Neuronal stem cell (in vitro differentiated cells): Measurements from ENCODE around the gene RASA3.

Experiments
- DNase-seq: peaks from one replicate; pipeline ENCODE4 v3.0.0-alpha.2; 2013; ENCODE audit warnings: low spot score
- H2AFZ ChIP-seq: one replicate; pipeline ENCODE4 v1.6.1; 2013; ENCODE audit warnings: mild to moderate bottlenecking, low read length, inconsistent platforms
- H2AK5ac ChIP-seq: 2 replicates; pipeline ENCODE4 v1.6.1; 2013; ENCODE audit warnings: low read depth, mild to moderate bottlenecking, inconsistent platforms, low read length, moderate library complexity, mixed read lengths
- H2BK120ac ChIP-seq: 2 replicates; pipeline ENCODE4 v1.6.1; 2013; ENCODE audit warnings: low read depth, mild to moderate bottlenecking, inconsistent platforms, low read length, moderate library complexity, mixed read lengths
- H2BK12ac ChIP-seq: one replicate; pipeline ENCODE4 v1.6.1; 2013; ENCODE audit warnings: low read length, inconsistent platforms
- H2BK15ac ChIP-seq: 2 replicates; pipeline ENCODE4 v1.6.1; 2013; ENCODE audit warnings: mild to moderate bottlenecking, low read length, inconsistent platforms, mixed read lengths
- H2BK5ac ChIP-seq: one replicate; pipeline ENCODE4 v1.6.1; 2013; ENCODE audit warnings: inconsistent platforms, mild to moderate bottlenecking, low read length, moderate library complexity
- H3K14ac ChIP-seq: one replicate; pipeline ENCODE4 v1.6.1; 2013; ENCODE audit warnings: low read length, inconsistent platforms
- H3K18ac ChIP-seq: 2 replicates; pipeline ENCODE4 v1.6.1; 2013; ENCODE audit warnings: low read length, inconsistent platforms
- H3K23ac ChIP-seq: 2 replicates; pipeline ENCODE4 v1.6.1; 2013; ENCODE audit warnings: low read depth, mild to moderate bottlenecking, mixed read lengths, low read length, inconsistent platforms; ENCODE audit not compliant: poor library complexity
- H3K27ac ChIP-seq: replicated peaks from 3 replicates; pipeline ENCODE4 v1.5.1; 2013; ENCODE audit warnings: low read length, inconsistent platforms
- H3K27me3 ChIP-seq, 3 experiments: 2 replicates each; pipeline ENCODE4 v1.6.1; 2013; ENCODE audit warnings: low read length in 3 of 3, mild to moderate bottlenecking in 2 of 3, inconsistent platforms in 1 of 3, low read depth in 1 of 3, mixed read lengths in 1 of 3, moderate library complexity in 1 of 3; ENCODE audit not compliant: control insufficient read depth in 3 of 3, insufficient read depth in 3 of 3
- H3K36me3 ChIP-seq, 2 donors: replicated peaks in 1 of 2; 2 replicates each; pipeline ENCODE4 v1.6.1; 2013; ENCODE audit warnings: low read length in 2 of 2; ENCODE audit not compliant: control insufficient read depth in 2 of 2, insufficient read depth in 2 of 2
- H3K4ac ChIP-seq: 2 replicates; pipeline ENCODE4 v1.6.1; 2013; ENCODE audit warnings: inconsistent platforms, mild to moderate bottlenecking, low read length, moderate library complexity
- H3K4me1 ChIP-seq, 2 donors: 1 replicate in 1 of 2; 2 replicates in 1 of 2; pipeline ENCODE4 v1.6.1; 2013; ENCODE audit warnings: low read length in 2 of 2, low read depth in 1 of 2; ENCODE audit not compliant: control insufficient read depth in 2 of 2, insufficient read depth in 1 of 2
- H3K4me2 ChIP-seq: one replicate; pipeline ENCODE4 v1.6.1; 2013; ENCODE audit warnings: mild to moderate bottlenecking, low read length, inconsistent platforms; ENCODE audit not compliant: insufficient read depth, poor library complexity, severe bottlenecking
- H3K4me3 ChIP-seq, 2 donors: 2 replicates each; pipeline ENCODE4 v1.5.1; 2013; ENCODE audit warnings: low read length in 2 of 2, mild to moderate bottlenecking in 2 of 2, inconsistent platforms in 1 of 2, moderate library complexity in 1 of 2
- H3K79me1 ChIP-seq: one replicate; pipeline ENCODE4 v1.6.1; 2013; ENCODE audit warnings: low read depth, mild to moderate bottlenecking, inconsistent platforms, low read length, moderate library complexity
- H3K9ac ChIP-seq: one replicate; pipeline ENCODE4 v1.6.1; 2013; ENCODE audit warnings: mild to moderate bottlenecking, low read depth, low read length, inconsistent platforms; ENCODE audit not compliant: poor library complexity
- H3K9me3 ChIP-seq, 2 donors: replicated peaks in 1 of 2; 2 replicates each; pipeline versions ENCODE3 to v1.6.1; 2013; ENCODE audit warnings: low read length in 2 of 2, mild to moderate bottlenecking in 2 of 2, inconsistent platforms in 1 of 2, low read depth in 1 of 2, mixed read lengths in 1 of 2, moderate library complexity in 1 of 2; ENCODE audit not compliant: control insufficient read depth in 2 of 2, insufficient read depth in 1 of 2
- H4K8ac ChIP-seq: one replicate; pipeline ENCODE4 v1.6.1; 2013; ENCODE audit warnings: low read depth, mild to moderate bottlenecking, inconsistent platforms, low read length, moderate library complexity
- H4K91ac ChIP-seq: one replicate; pipeline ENCODE4 v1.6.1; 2013; ENCODE audit warnings: low read length, low read depth, mild to moderate bottlenecking, inconsistent platforms; ENCODE audit not compliant: poor library complexity
- WGBS, 2 donors: extraction: QIAGEN DNeasy Blood & Tissue Kit; methylation state at CpG; one replicate each; pipeline ENCODE4 v1.1.7; 2013; ENCODE audit warnings: missing lambda C conversion rate in 2 of 2, mixed read lengths in 1 of 2; ENCODE audit not compliant: insufficient read length in 2 of 2, insufficient replicate concordance in 1 of 2; ENCODE audit errors: extremely low coverage in 2 of 2; 5-methylcytosine and 5-hydroxymethylcytosine counted together

Gene RASA3

GRCh38 chr13:114095486-114095885 is 36.9 kb downstream of the RASA3 start:
- Histone ChIP-seq H3K27me3 (no peaks in the 10 kb centered on the region), H2BK5ac (no peak overlapping the region), H3K4ac (no peak overlapping the region), H3K4me3 (peak overlapping the region in 1 of 2 donors; percentile 11), H2AFZ (no peak overlapping the region), H3K9ac (no peak overlapping the region), H2BK120ac (no peak overlapping the region), H3K36me3 (no peaks in the 10 kb centered on the region), H3K14ac (no peak overlapping the region), H2BK15ac (no peak overlapping the region), H2AK5ac (no peak overlapping the region), H3K27ac (no peak overlapping the region), H3K4me2 (no peak overlapping the region), H4K8ac (no peak overlapping the region), H3K79me1 (peaks cover 8% of the 10 kb centered on the region), H3K18ac (no peak overlapping the region), H3K23ac (no peak overlapping the region), H2BK12ac (no peak overlapping the region), H4K91ac (no peak overlapping the region), H3K4me1 (peaks cover 18 to 20% of the 10 kb centered on the region in 2 donors), H3K9me3 (peaks cover 1 to 29% of the 10 kb centered on the region in 2 donors)
- WGBS, 2 donors, result no CpG with 5 or more reads among the region's 4 CpGs
- no peak for DNase-seq

DNA sequence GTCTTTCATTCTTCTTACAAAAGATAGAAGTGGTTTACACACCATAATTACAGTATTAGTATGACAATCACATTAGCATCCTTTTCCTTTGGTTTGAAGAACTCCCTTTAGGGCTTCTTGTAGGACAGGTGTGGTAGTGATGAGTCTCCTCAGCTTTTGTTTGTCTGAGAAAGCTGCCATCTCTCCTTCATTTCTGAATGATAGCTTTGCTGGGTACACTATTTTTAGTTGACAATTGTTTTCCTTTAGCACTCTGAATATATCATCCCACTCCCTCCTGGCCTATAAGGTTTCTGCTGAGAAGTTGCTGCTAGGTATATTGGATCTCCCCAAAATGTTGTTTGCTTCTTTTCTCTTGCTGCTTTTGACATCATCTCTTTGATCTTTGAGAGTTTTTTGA is 39.3 kb downstream of the RASA3 start:
- Histone ChIP-seq H3K4ac (no peak overlapping the region), H3K14ac (no peak overlapping the region), H2BK12ac (no peak overlapping the region), H4K91ac (no peak overlapping the region), H3K9ac (no peak overlapping the region), H3K27ac (no peak overlapping the region), H3K23ac (no peak overlapping the region), H2BK120ac (no peak overlapping the region), H2AK5ac (no peak overlapping the region), H3K4me3 (no peak overlapping the region), H3K18ac (no peak overlapping the region), H4K8ac (no peak overlapping the region), H3K4me2 (no peak overlapping the region), H3K79me1 (peaks cover 8% of the 10 kb centered on the region), H3K27me3 (peaks cover 0 to 1% (median 0%) of the 10 kb centered on the region in 3 experiments), H2AFZ (no peak overlapping the region), H3K4me1 (peaks cover 3 to 7% of the 10 kb centered on the region in 2 donors), H2BK15ac (no peak overlapping the region), H2BK5ac (no peak overlapping the region), H3K9me3 (peaks cover 3 to 33% of the 10 kb centered on the region in 2 donors), H3K36me3 (no peaks in the 10 kb centered on the region)
- no peak for DNase-seq

DNA sequence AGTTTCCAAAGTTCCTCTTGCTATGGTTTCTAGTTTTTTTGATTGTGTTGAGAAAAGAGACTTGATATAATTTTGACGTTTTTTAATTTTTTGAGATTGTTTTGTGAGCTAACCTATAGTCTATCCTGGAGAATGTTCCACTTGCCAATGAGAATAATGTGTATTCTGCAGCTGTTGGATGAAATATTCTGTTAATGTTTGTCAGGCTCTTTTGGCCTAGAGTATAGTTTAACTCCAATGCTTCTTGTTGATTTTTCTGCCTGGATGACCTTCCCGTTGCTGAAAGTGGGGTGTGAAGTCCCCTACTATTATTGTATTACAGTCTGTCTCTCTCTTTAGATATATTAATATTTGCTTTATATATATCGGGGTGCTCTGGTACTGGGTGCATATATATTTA is 40.0 kb downstream of the RASA3 start:
- Histone ChIP-seq H2BK5ac (no peak overlapping the region), H2BK12ac (no peak overlapping the region), H2AK5ac (no peak overlapping the region), H3K18ac (no peak overlapping the region), H3K36me3 (no peaks in the 10 kb centered on the region), H4K8ac (no peak overlapping the region), H2AFZ (no peak overlapping the region), H3K4me2 (no peak overlapping the region), H3K27me3 (peaks cover 0 to 3% (median 0%) of the 10 kb centered on the region in 3 experiments), H3K27ac (no peak overlapping the region), H3K4me1 (peaks cover 0 to 2% of the 10 kb centered on the region in 2 donors), H3K4me3 (no peak overlapping the region), H3K9me3 (peaks cover 3 to 35% of the 10 kb centered on the region in 2 donors), H2BK15ac (no peak overlapping the region), H3K4ac (no peak overlapping the region), H4K91ac (no peak overlapping the region), H3K9ac (no peak overlapping the region), H3K79me1 (peaks cover 6% of the 10 kb centered on the region), H3K23ac (no peak overlapping the region), H3K14ac (no peak overlapping the region), H2BK120ac (no peak overlapping the region)
- 100% methylated on average over 1 of the region's 3 CpGs; no CpG with 5 or more reads in 1 of the 2 donors for WGBS, 2 donors
- no peak for DNase-seq

GRCh38 chr13:114090476-114090875 is 41.9 kb downstream of the RASA3 start:
- no peak overlapping the region for H3K4me2 ChIP-seq
- H3K4me3 ChIP-seq, result no peak overlapping the region
- peaks cover 0 to 7% (median 0%) of the 10 kb centered on the region in 3 experiments for H3K27me3 ChIP-seq

More at GRCh38 chr13:114090476-114090875, 41.9 kb downstream of the RASA3 start:
- Histone ChIP-seq H3K27ac (no peak overlapping the region), H2AK5ac (no peak overlapping the region), H3K4ac (no peak overlapping the region), H3K9me3 (peaks cover 3 to 38% of the 10 kb centered on the region in 2 donors), H2BK15ac (no peak overlapping the region), H3K9ac (peak overlapping the region; percentile 50), H2AFZ (no peak overlapping the region), H2BK120ac (no peak overlapping the region), H2BK5ac (no peak overlapping the region), H3K36me3 (no peaks in the 10 kb centered on the region), H2BK12ac (no peak overlapping the region), H4K8ac (no peak overlapping the region), H3K79me1 (no peaks in the 10 kb centered on the region), H4K91ac (no peak overlapping the region), H3K23ac (no peak overlapping the region), H3K14ac (no peak overlapping the region), H3K4me1 (no peaks in the 10 kb centered on the region), H3K18ac (no peak overlapping the region)
- DNase-seq, result no peak
- WGBS, 2 donors, result no CpG with 5 or more reads among the region's 11 CpGs
